ENCODE data around the gene EEF1AKMT3. TPM values are rescaled to one million over a fixed set of nuclear protein-coding genes. Genes with fewer than 3 reads are reported as not detected.

Gene EEF1AKMT3
- total and polyA plus RNA-seq, 2 of the 4 experiments (the other 2 are of a cell fraction): 3.2 to 8.1 TPM

- Histone ChIP-seq H3K9ac (ENCODE audit: low read depth, low read length) (no peak overlapping the region), H3K4ac (ENCODE audit: low read depth, low read length) (no peak overlapping the region), H2BK20ac (ENCODE audit: low read depth, low read length) (no peak overlapping the region), H3K18ac (ENCODE audit: low read depth, low read length) (no peak overlapping the region), H3K9me1 (ENCODE audit: insufficient read depth, low read length) (peaks cover 9% of the 10 kb centered on the region), H3K27ac (ENCODE audit: insufficient read depth, low read length) (no peak overlapping the region), H3K36me3 (ENCODE audit: control insufficient read depth, insufficient read depth, low read length) (peaks cover 42% of the 10 kb centered on the region), H2BK5ac (ENCODE audit: low read depth, low read length, poor library complexity, severe bottlenecking) (no peak overlapping the region), H2AK9ac (replicated peaks; ENCODE audit: low read depth, low read length, poor library complexity) (no peak overlapping the region), H3K4me1 (ENCODE audit: control insufficient read depth, insufficient read depth, low read length) (peaks cover 3% of the 10 kb centered on the region; the same call in 1 of the 2 replicates), H4K5ac (ENCODE audit: low read depth, low read length) (no peak overlapping the region), H2AK5ac (ENCODE audit: low read depth, low read length) (no peak overlapping the region), H3K23ac (ENCODE audit: low read depth, low read length) (no peak overlapping the region), H4K20me1 (ENCODE audit: insufficient read depth, low read length) (no peaks in the 10 kb centered on the region; the same call in 1 of the 2 replicates), H2AFZ (replicated peaks; ENCODE audit: low read length, poor library complexity) (no peak overlapping the region), H3K56ac (ENCODE audit: extremely low read depth, insufficient read depth, low read length) (no peak overlapping the region), H2BK120ac (ENCODE audit: low read depth, low read length) (no peak overlapping the region), H3K14ac (replicated peaks; ENCODE audit: low read depth, low read length) (no peak overlapping the region), H3K9me3 (ENCODE audit: control insufficient read depth, insufficient read depth, low read length) (no peaks in the 10 kb centered on the region), H4K8ac (ENCODE audit: low read depth in 2 of 2, low read length in 2 of 2) (no peak overlapping the region), H4K91ac (ENCODE audit: insufficient read depth, low read depth, low read length) (no peak overlapping the region), H3K79me1 (ENCODE audit: low read depth in 1 of 2, low read length in 2 of 2) (no peaks in the 10 kb centered on the region), H3K27me3 (ENCODE audit: control insufficient read depth, insufficient read depth, low read length) (no peaks in the 10 kb centered on the region), H3K4me2 (ENCODE audit: low read depth, low read length) (no peak overlapping the region), H2BK15ac (ENCODE audit: low read depth, low read length) (no peak overlapping the region), H3K4me3 (ENCODE audit: insufficient read depth, low read depth, low read length) (no peak overlapping the region)
- no peak for TF ChIP-seq MXI1 (IDR thresholded peaks at IDR 0.05; ENCODE audit: borderline replicate concordance, low read depth, low read length)
- TF ChIP-seq NFE2L2 (IDR thresholded peaks at IDR 0.05; ENCODE audit: low read depth, low read length): no peak
- TF ChIP-seq MAFK (IDR thresholded peaks at IDR 0.05; ENCODE audit: low read depth, low read length): no peak
- TF ChIP-seq RAD21 (IDR thresholded peaks at IDR 0.05; ENCODE audit: low read length): no peak
- no peak for TF ChIP-seq ELK1 (IDR thresholded peaks at IDR 0.05; ENCODE audit: borderline replicate concordance, low read depth, low read length)
- TF ChIP-seq MAZ (IDR thresholded peaks at IDR 0.05; ENCODE audit: borderline replicate concordance, low read depth, low read length): no peak
- TF ChIP-seq CEBPB (IDR thresholded peaks at IDR 0.05; ENCODE audit: low read depth, low read length): no peak
- TF ChIP-seq FOS (IDR thresholded peaks at IDR 0.05; ENCODE audit: low read depth, low read length): no peak
- TF ChIP-seq RFX5 (IDR thresholded peaks at IDR 0.05; ENCODE audit: low read depth, low read length): no peak
- TF ChIP-seq BHLHE40 (IDR thresholded peaks at IDR 0.05; ENCODE audit: low read depth, low read length): no peak
- no peak for TF ChIP-seq USF2 (IDR thresholded peaks at IDR 0.05; ENCODE audit: low read depth, low read length)
- no peak for TF ChIP-seq CTCF (conservative IDR thresholded peaks at IDR 0.05; ENCODE audit: low read depth, low read length)
- TF ChIP-seq RCOR1 (IDR thresholded peaks at IDR 0.05; ENCODE audit: insufficient replicate concordance, low read length): no peak
- TF ChIP-seq CHD1 (IDR thresholded peaks at IDR 0.05; ENCODE audit: low read depth, low read length): no peak
- TF ChIP-seq SMC3 (IDR thresholded peaks at IDR 0.05; ENCODE audit: low read depth, low read length): no peak
- TF ChIP-seq POLR2A (IDR thresholded peaks at IDR 0.05; ENCODE audit: low read depth, low read length): no peak
- dilution Hi-C loops (cut with HindIII; ENCODE audit: low sequenced_read_pairs, unreplicated experiment): no loop called here
- POLR2A ChIA-PET (ENCODE audit: unreplicated experiment): no interaction called here
- in situ Hi-C loops (cut with MboI; ENCODE audit: low sequenced_read_pairs): no loop called here
- intact Hi-C loops (cut with micrococcal nuclease): no loop called here
- ATAC-seq (ENCODE audit: low read depth) (no peak), DNase-seq (no peak)
- BruUV-seq (replicated peaks): no TSS peak
- CTCF ChIA-PET: no interaction called here
- WGBS, 2 experiments (ENCODE audit: extremely low coverage in 2 of 2, insufficient read length in 1 of 2): no CpG with 5 or more reads among the region's 10 CpGs
These were observed 38.8 kb downstream of the EEF1AKMT3 start for GRCh38 chr12:57811028-57811755.
